ENCODE data around the gene RTKN2.
A peak's percentile ranks its signal among the peaks of the same experiment; 100 is the strongest.
"Not testable (repeated sequence)": the region's sequence is repeated elsewhere in the genome, so short reads cannot be mapped to it uniquely, and the experiment has no call there.

The RTKN2 gene

DNA sequence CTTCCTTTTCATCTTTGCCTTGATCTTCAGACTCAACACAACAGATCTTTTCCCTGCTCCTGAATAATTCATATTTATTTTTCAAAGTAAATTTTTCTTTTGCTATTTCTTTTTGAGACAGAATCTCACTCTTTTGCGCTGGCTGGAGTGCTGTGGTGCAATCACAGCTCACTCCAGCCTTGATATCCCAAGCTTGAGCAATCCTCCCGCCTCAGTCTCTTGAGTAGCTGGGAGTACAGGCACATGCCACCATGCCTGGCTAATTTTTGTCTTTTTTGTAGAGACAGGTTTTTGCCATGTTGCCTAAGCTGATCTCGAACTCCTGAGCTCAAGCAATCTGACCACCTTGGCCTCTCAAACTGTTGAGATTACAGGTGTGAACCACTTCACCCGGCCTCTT is 9.2 kb downstream of the RTKN2 start:
- DNase-seq: no peak

GRCh38 chr10:62258926-62259325 is 9.7 kb downstream of the RTKN2 start:
- DNase-seq: no peak

DNA sequence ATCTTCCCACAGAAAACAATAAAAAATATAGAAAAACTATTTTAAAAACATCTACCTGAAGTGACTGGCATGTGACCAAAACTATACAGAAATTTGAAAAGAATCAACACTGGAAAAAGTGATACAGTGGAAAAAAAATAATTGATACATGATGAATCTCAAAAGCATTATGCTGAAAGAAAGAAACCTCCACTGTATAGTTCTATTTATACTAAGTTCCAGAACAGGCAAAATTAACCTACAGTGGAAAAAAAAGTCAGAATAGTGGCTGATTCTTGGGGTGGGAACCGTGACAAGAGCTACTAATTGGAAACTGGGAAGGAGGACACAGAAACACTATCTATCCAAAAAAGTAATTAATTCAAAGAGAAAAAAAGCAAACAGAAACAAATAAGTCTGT is 14.9 kb downstream of the RTKN2 start:
- DNase-seq: no peak

- no peak for DNase-seq
These were observed 16.6 kb downstream of the RTKN2 start for GRCh38 chr10:62252051-62252450.

DNA sequence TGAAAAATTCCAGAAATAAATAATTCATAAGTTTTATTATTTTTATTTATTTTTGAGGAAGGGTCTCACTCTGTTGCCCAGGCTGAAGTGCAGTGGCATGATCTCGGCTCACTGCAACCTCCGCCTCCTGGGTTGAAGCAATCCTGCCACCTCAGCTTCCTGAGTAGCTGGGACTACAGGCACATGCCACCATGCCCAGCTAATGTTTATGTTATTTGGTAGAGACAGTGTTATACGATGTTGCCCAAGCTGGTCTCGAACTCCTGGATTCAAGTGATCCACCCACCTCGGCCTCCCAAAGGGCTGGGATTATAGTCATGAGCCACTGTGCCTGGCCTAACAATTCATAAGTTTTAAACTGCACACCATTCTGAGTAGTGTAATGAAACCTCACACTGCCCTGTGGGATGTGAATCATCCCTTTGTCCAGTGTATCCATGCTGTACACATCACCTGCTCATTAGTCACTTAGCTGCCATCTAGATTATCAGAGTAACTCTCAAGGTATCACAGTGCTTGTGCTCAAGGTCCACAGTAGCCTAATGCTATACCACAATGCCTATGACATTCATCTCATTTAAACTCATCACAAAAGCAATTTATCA is 17.9 kb downstream of the RTKN2 start:
- no peak for DNase-seq

DNA sequence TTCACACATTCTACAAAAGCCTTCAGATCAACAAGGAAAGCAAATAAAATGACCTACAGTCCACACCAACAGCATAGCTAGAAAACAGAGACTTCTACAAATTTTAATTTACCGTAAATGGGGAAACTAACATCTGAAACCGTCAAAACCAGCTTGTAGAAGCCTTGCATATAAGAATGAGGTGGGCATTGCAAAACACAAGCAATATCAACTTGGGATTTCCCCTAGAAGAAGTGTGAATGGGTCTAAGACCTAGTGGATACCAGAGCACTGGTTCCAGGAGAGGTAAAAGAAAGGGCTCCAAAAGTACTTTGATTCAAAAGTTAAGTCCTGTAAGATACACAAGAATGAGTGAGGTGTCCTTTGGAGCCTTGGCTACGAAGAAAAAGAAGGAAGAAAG is 18.7 kb downstream of the RTKN2 start:
- no peak for DNase-seq

DNA sequence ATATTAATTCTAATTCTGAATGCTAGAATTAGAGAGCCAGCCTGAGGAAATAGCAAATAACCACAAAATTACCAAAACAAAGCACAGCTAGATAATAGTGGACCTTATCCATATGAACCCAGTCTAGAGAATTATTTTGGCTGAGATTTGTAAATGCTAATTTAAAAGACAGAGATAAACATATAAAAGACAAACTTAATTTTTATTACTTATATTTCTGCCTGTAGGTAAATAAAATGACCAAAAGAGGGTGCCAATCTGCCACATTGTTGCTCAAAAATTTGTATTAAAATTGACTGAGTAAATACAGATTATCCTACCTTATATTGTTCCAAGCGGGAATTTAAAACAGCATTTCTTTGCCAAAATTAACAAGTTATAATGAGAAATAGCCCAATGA is 20.2 kb downstream of the RTKN2 start:
- no peak for DNase-seq

GRCh38 chr10:62244785-62245467 is 23.7 kb downstream of the RTKN2 start:
- DNase-seq: peak; percentile 10

- no peak for DNase-seq
These were observed 24.6 kb downstream of the RTKN2 start for GRCh38 chr10:62244088-62244487.

- DNase-seq: no peak
These were observed 25.0 kb downstream of the RTKN2 start for GRCh38 chr10:62243647-62243997.

- not testable (repeated sequence) for DNase-seq
These were observed 25.5 kb downstream of the RTKN2 start for GRCh38 chr10:62242965-62243646.

GRCh38 chr10:62241521-62241920 is 27.1 kb downstream of the RTKN2 start:
- DNase-seq: not testable (repeated sequence)

DNA sequence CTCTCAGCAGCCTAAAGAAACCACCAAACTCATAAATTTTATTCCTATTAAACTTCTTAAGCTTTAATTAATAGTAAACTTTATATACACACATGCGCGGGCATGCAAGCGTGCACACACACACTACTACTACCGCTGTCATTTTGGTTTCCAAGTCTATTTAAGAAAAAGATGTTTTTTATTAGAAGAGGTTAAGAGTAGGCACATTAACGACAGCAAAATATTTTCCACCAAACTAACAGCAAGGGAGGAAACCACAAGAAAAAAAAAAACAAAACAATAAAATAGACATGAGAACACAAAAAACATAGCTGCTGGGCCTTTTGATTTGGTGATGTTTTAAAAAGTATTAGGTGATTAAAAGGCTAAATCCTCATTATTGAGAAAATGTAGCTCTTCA is 28.6 kb downstream of the RTKN2 start:
- no peak for DNase-seq

GRCh38 chr10:62238880-62239279 is 29.8 kb downstream of the RTKN2 start:
- DNase-seq: no peak

GRCh38 chr10:62237966-62238365 is 30.7 kb downstream of the RTKN2 start:
- DNase-seq: no peak

DNA sequence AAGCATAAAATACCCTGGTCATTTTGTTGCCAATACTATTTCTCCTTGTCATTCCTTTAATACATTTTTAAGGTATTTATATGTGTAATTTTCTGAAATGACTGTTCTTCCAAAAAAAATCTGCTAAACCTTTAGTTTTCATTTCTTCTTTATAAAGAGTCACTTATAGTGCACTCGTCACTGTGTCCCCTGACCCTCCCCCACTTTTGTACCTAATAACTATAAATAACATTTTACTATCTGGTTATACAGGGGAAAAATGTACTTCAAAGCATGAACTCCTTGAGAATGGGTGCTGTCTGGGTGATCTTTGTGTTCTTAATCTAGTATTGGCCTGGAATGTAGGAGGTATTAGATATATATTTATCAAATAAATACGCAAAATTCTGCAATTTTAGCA is 31.1 kb downstream of the RTKN2 start:
- no peak for DNase-seq

GRCh38 chr10:62234077-62234605 is 34.5 kb downstream of the RTKN2 start:
- no peak for DNase-seq

GRCh38 chr10:62233356-62234076 is 35.1 kb downstream of the RTKN2 start:
- no peak for DNase-seq

- DNase-seq: no peak
These were observed 36.8 kb downstream of the RTKN2 start for GRCh38 chr10:62231805-62232204.

GRCh38 chr10:62231371-62231770 is 37.3 kb downstream of the RTKN2 start:
- DNase-seq: no peak

GRCh38 chr10:62230344-62231121 is 38.1 kb downstream of the RTKN2 start:
- DNase-seq: no peak

DNA sequence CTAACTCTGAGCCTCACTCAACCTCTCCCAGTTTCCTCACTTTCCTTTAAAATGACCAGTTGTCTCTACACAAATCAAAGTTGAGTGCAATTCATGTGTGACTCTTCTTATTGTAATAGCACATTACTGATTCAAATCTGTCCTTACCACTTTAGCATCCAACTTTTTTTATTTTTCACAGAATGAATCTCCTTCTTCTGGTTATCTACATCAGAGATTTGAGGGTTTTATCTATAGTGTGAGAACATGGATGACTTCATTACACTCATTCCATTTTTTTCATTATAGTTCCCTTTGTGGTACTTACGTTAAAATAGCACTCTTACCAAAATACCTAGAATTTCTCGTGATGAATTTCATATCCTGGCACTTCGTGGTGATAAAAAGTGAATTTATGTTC is 43.3 kb downstream of the RTKN2 start:
- no peak for DNase-seq

GRCh38 chr10:62224606-62225005 is 44.0 kb downstream of the RTKN2 start:
- no peak for DNase-seq

Measured in NCI-H1105 (cell line).